BJ (cell line): ENCODE measurements around the gene NCAN. TPM values are rescaled to one million over a fixed set of nuclear protein-coding genes. Genes with fewer than 3 reads are reported as not detected.

Experiments used
- CTCF ChIA-PET: fragments of 350-600 bp; formaldehyde crosslinking; extraction: SDS; loops from one replicate; lab custom pipeline; 2021; ENCODE audit warnings: antibody characterized with exemption, inconsistent platforms; lab: Yijun Ruan, JAX
- POLR2A ChIA-PET: fragments of 300-600 bp; sonication (Branson Sonifier 250); formaldehyde crosslinking; extraction: SDS; loops from one replicate; lab custom pipeline; 2021; ENCODE audit warnings: antibody characterized with exemption; lab: Charles Lee
- DNase-seq: peaks from one replicate; pipeline ENCODE4 v3.0.0-alpha.2; 2011; ENCODE audit warnings: low read depth
- H3K27me3 ChIP-seq: 2 replicates; pipeline ENCODE4 v1.6.0; 2011; ENCODE audit warnings: low read length; ENCODE audit not compliant: control insufficient read depth, insufficient read depth
- H3K36me3 ChIP-seq: 2 replicates; pipeline ENCODE4 v1.5.1; 2011; ENCODE audit warnings: low read length; ENCODE audit not compliant: control insufficient read depth, insufficient read depth
- H3K4me3 ChIP-seq: 2 replicates; pipeline ENCODE4 v1.5.1; 2011; ENCODE audit warnings: low read depth, mild to moderate bottlenecking, control low read depth, low read length
- polyA plus RNA-seq: library from polyadenylated mRNA; depleted of rRNA; stranded (reverse); fragments of >200 nt; gene quantifications from 2 replicates; pipeline ENCODE4 v1.2.3, GENCODE V29; 2011
- TF ChIP-seq, protein P1 (sequence below): IDR thresholded peaks from 2 replicates; pipeline ENCODE4 v1.5.1; 2011; ENCODE audit warnings: low read depth, mild to moderate bottlenecking, control low read depth, inconsistent platforms, low read length, moderate library complexity; ENCODE audit not compliant: insufficient read depth

The NCAN gene
- polyA plus RNA-seq, 1 experiment: not detected

- Histone ChIP-seq H3K36me3 (peaks cover 7% of the 10 kb centered on the region), H3K4me3 (no peak overlapping the region), H3K27me3 (no peaks in the 10 kb centered on the region)
- TF ChIP-seq, protein P1, sequence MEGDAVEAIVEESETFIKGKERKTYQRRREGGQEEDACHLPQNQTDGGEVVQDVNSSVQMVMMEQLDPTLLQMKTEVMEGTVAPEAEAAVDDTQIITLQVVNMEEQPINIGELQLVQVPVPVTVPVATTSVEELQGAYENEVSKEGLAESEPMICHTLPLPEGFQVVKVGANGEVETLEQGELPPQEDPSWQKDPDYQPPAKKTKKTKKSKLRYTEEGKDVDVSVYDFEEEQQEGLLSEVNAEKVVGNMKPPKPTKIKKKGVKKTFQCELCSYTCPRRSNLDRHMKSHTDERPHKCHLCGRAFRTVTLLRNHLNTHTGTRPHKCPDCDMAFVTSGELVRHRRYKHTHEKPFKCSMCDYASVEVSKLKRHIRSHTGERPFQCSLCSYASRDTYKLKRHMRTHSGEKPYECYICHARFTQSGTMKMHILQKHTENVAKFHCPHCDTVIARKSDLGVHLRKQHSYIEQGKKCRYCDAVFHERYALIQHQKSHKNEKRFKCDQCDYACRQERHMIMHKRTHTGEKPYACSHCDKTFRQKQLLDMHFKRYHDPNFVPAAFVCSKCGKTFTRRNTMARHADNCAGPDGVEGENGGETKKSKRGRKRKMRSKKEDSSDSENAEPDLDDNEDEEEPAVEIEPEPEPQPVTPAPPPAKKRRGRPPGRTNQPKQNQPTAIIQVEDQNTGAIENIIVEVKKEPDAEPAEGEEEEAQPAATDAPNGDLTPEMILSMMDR: no peak
- no peak for DNase-seq
- ChIA-PET POLR2A (no interaction called here), CTCF (interaction anchor here (1.2 to 7.0 kb wide), 4 partner anchors 13 to 182 kb away, joined by 4 to 80 read pairs (median 31); no protein-coding TSS in a partner anchor)
Observed at GRCh38 chr19:19176950-19177349, 34.8 kb upstream of the NCAN start.

DNA sequence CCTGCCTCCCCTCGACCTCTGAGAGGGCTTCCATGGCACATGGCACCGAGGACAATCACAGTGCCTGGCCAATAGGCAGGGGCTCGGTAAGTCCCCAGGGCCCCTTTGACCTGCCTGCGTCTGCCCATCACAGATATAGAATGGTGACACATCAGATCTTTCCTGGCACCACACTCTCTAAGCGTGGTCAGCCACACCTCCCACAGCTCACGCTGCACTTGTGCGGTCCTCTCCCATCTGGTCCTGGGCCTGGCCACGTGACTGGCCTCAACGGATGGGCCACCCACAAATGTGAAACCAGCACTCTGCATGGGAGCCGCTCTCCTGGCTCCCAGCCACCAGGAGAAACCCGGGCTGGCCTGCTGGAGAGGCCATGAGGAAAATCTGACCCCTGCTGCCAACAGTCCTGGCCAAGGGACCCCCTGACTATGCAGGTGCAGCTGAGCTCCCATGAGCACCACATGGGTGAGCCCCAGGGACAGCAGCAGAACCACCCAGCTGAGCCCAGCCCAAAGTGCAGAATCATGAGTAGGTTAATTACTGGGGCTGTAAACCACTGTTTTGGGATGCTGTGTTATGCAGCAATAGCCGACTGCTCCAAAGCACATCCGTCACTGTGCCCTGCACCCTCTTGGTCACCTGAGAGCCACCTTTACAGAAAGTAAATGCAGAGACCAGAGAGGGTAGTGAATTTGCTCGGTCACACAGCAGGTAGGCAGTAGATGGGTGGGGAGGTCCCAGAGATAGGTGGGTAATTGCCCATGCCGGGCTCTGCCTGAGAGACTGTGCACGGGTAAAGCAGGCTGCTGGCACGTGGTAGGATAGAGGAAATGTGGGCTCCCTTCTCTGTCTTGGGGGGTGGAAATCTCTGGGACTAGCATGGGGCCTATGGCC lies 32.0 kb upstream of the NCAN start:
- DNase-seq: no peak
- Histone ChIP-seq H3K4me3 (no peak overlapping the region), H3K36me3 (peaks cover 11% of the 10 kb centered on the region), H3K27me3 (no peaks in the 10 kb centered on the region)
- CTCF ChIA-PET: interaction anchor here (1.3 kb wide), 1 partner anchor 34 kb away, joined by 6 read pairs; no protein-coding TSS in a partner anchor
- POLR2A ChIA-PET: no interaction called here
- TF ChIP-seq, protein P1: no peak

GRCh38 chr19:19181488-19181998 lies 30.2 kb upstream of the NCAN start:
- DNase-seq: no peak
- Histone ChIP-seq H3K27me3 (no peaks in the 10 kb centered on the region), H3K4me3 (no peak overlapping the region), H3K36me3 (peaks cover 11% of the 10 kb centered on the region)
- ChIA-PET CTCF (interaction anchor here (1.3 kb wide), 1 partner anchor 36 kb away, joined by 6 read pairs; no protein-coding TSS in a partner anchor), POLR2A (no interaction called here)
- TF ChIP-seq, protein P1: no peak

DNA sequence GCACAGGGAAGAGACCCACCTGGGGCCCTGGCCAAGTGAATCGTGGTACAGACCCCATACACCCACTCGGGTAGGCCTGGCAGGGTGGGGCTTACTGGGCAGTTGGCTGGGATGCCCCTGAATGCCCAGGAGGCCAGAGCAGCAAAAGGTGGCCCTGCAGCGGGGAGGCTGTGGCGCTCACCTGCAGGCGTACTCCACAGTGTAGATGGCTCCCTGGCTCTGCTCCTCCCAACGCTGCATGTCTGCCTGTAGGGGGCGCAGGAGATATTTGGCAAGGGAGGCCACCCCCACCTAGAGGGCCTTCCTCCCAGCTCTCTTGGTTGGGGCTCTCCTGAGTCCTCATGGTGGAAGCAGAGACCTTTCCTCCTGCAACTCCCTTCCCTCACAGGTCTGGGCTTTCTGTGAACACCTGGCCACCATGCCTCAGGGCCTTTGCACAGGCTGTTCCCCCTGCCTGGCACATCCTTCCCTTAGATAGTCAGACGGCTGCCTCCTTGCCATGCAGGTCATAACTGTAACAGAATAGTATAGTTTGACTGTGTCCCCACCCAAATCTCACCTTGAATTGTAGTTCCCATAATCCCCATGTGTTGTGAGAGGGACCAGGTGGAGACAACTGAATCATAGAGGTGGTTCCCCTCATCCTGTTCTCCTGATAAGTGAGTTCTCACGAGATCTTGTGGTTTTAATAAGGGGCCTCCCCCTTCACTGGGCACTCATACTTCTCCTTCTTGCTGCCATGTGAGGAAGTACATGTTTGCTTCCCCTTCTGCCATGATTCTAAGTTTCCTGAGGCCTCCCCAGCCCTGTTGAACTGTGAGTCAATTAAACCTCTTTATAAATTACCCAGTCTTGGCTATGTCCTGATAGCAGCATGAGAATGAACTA lies 25.7 kb upstream of the NCAN start:
- TF ChIP-seq, protein P1: peak; percentile 67
- peaks cover 8% of the 10 kb centered on the region for H3K36me3 ChIP-seq
- no peak overlapping the region for H3K4me3 ChIP-seq
- ChIA-PET CTCF (interaction anchor here (2.4 kb wide), 1 partner anchor 11 kb away, joined by 9 read pairs; no protein-coding TSS in a partner anchor), POLR2A (no interaction called here)
- H3K27me3 ChIP-seq: no peaks in the 10 kb centered on the region
- DNase-seq: no peak
